Bronchial epithelial cell (primary cell): Measurements from ENCODE around the gene DHX36. TPM values are rescaled to one million over a fixed set of nuclear protein-coding genes. Genes with fewer than 3 reads are reported as not detected.

Experiments
- DNase-seq: peaks from one replicate; pipeline ENCODE4 v3.0.0-alpha.2; 2010; ENCODE audit warnings: low read depth
- FAIRE-seq: peaks from 2 replicates; lab custom pipeline; 2011; peaks lifted over from hg19 to GRCh38; lab: Jason Lieb, UNC
- H3K27me3 ChIP-seq: 2 replicates; pipeline ENCODE4 v1.5.1; 2011; ENCODE audit warnings: low read length; ENCODE audit not compliant: control insufficient read depth, insufficient read depth
- H3K36me3 ChIP-seq: 2 replicates; pipeline ENCODE4 v1.5.1; 2011; ENCODE audit warnings: low read length; ENCODE audit not compliant: control insufficient read depth, insufficient read depth
- H3K4me3 ChIP-seq: 2 replicates; pipeline ENCODE4 v1.5.1; 2011; ENCODE audit warnings: mild to moderate bottlenecking, low read depth, low read length, control low read depth
- total RNA-seq: library from RNA; depleted of rRNA; stranded (reverse); fragments of >200 nt; gene quantifications from 2 replicates; pipeline ENCODE4 v1.2.1, GENCODE V29; 2014
- TF ChIP-seq, protein P1 (sequence below): IDR thresholded peaks from 2 replicates; pipeline ENCODE4 v1.5.1; 2011; ENCODE audit warnings: mild to moderate bottlenecking, moderate library complexity, low read length, control low read depth, inconsistent platforms; ENCODE audit not compliant: insufficient read depth, severe bottlenecking

DHX36 gene
- total RNA-seq, 1 donor from 2014 or later = 27.6 TPM

DNA sequence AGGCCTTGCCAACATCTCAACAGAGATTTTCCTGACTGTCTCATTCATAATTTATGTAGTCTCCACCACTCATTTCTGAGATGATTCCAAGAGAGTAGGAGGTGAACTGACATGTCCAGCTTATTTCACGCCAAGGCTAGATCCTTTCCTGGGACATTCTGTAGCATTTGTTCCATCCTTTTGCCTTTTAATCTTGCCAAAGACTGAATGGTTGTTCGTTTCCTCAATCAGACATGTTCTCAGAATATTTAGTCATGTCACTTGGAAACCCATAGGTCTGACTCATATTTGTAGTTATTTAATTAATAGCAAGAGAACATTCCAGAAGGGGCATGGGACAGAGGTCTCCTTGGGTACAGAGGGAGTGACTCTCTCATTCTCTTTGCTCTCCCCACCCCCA, 80.9 kb downstream of the DHX36 start:
- FAIRE-seq (no peak), DNase-seq (peak; percentile 68)
- H3K27me3 ChIP-seq = no peaks in the 10 kb centered on the region
- no peaks in the 10 kb centered on the region for H3K36me3 ChIP-seq
- no peak overlapping the region for H3K4me3 ChIP-seq
- TF ChIP-seq, protein P1, sequence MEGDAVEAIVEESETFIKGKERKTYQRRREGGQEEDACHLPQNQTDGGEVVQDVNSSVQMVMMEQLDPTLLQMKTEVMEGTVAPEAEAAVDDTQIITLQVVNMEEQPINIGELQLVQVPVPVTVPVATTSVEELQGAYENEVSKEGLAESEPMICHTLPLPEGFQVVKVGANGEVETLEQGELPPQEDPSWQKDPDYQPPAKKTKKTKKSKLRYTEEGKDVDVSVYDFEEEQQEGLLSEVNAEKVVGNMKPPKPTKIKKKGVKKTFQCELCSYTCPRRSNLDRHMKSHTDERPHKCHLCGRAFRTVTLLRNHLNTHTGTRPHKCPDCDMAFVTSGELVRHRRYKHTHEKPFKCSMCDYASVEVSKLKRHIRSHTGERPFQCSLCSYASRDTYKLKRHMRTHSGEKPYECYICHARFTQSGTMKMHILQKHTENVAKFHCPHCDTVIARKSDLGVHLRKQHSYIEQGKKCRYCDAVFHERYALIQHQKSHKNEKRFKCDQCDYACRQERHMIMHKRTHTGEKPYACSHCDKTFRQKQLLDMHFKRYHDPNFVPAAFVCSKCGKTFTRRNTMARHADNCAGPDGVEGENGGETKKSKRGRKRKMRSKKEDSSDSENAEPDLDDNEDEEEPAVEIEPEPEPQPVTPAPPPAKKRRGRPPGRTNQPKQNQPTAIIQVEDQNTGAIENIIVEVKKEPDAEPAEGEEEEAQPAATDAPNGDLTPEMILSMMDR = no peak

DNA sequence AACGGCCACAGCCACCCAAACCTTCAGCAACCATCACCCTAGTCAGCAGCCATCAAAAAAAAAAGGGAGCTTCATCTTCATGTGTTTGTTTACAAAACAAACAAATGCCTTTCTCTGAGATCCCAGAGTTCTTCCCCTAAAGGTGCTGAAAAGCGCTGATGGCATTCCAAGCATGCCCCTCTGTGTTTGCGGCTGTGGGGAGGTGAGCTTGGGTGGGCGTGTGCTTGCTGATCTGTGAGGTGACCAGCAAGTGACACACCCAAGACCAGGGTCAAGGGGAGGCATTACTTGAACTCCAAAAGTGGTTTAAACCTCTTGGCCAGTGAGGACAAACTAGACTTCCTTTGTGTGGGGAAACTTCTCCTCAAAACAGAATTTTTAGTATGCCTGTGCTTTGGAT, 81.5 kb downstream of the DHX36 start:
- FAIRE-seq (no peak), DNase-seq (no peak)
- TF ChIP-seq, protein P1 = no peak
- no peak overlapping the region for H3K4me3 ChIP-seq
- H3K27me3 ChIP-seq = no peaks in the 10 kb centered on the region
- H3K36me3 ChIP-seq = no peaks in the 10 kb centered on the region

DNA sequence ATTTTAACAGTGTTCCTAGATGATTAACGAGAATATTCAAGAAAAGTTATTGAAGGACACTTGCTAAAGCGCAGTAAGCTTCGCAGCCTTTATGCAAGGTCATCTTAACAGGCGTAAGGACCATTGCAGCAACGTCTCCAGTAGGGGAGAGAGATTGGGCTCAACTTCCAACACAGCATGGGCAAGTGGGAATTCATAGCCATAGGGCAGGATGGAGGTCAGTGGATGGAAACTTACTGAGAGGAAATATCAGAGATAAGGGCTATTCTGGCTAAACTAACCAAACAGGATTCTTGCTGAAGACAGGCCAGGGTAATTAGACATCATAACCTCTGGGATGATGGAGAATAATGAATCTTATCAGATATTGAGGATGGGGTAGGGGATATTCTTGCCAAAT, 82.8 kb downstream of the DHX36 start:
- Histone ChIP-seq H3K36me3 (no peaks in the 10 kb centered on the region), H3K4me3 (no peak overlapping the region)

DNA sequence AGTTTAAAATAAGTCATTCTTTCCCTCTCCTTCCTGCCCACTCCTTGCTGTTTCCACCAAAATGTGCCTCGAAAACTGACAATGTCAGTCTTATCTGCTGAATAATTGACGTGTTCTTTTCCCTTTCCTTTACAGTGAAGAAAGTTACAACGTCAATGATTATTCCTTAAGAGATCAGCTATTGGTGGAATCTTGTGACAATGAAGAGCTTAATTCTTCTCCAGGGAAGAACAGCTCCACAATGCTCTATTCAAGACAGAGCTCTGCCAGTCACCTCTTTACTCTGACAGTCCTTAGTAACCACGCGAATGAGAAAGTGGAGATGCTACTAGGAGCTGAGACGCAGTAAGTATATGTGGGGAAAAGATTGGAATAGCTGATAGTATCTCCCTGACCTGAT, 84.1 kb downstream of the DHX36 start:
- TF ChIP-seq, protein P1 = no peak
- no peak for DNase-seq
- Histone ChIP-seq H3K36me3 (no peaks in the 10 kb centered on the region), H3K27me3 (no peaks in the 10 kb centered on the region), H3K4me3 (no peak overlapping the region)
- no peak for FAIRE-seq

More for the DNA sequence above, 82.8 kb downstream of the DHX36 start:
- DNase-seq (no peak), FAIRE-seq (peak; percentile 68)
- H3K27me3 ChIP-seq = no peaks in the 10 kb centered on the region
- TF ChIP-seq, protein P1 = no peak

DNA sequence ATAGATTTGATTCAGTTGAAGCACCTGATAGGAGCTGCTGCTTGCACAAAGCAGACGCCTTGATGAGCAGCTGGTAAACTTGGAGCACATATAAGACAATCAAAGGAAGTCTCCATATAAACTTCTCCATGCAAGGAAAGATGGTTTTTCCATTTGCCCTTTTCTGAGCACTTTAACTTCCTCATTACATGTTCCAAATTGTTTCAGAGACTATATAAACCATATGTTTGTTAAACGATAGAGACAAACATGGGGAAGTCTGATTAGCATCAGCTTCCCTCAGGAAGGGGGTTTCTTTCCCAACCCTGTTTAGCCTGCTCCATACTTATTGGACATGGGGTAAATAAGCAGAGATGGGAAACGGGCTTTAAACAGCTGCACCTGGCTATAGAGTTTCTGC, 88.0 kb downstream of the DHX36 start:
- DNase-seq (no peak), FAIRE-seq (no peak)
- no peaks in the 10 kb centered on the region for H3K36me3 ChIP-seq
- TF ChIP-seq, protein P1 = no peak
- no peaks in the 10 kb centered on the region for H3K27me3 ChIP-seq
- no peak overlapping the region for H3K4me3 ChIP-seq

DNA sequence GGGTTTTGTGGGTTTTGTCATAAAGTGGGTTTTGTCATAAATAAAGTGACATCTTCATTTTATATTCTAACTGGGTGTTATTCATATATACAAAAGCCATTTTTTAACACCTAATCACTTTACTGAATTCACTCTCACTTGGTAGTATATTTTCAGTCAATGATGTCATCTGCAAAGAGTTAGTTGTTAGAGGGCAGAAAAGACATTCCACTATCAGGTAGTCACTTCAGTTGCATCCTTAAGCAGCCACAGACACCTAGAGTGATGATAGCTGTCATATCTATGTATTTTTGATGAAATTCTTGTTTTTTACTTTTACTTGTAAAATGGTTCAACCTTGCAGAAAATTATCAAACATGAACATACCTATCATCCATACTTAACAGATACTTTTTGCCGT, 89.0 kb downstream of the DHX36 start:
- peak; percentile 62 for DNase-seq

More for the DNA sequence above, 89.0 kb downstream of the DHX36 start:
- TF ChIP-seq, protein P1 = no peak
- FAIRE-seq = no peak
- H3K4me3 ChIP-seq = no peak overlapping the region
- H3K27me3 ChIP-seq = no peaks in the 10 kb centered on the region
- H3K36me3 ChIP-seq = no peaks in the 10 kb centered on the region
